SH-SY5Y (cell line): ENCODE results near the gene ABCA12.

Experiments
- GATA2 ChIP-seq: IDR thresholded peaks from 2 replicates; pipeline ENCODE4 v1.6.1; 2011; ENCODE audit warnings: mild to moderate bottlenecking, low read depth, low read length
- GATA3 ChIP-seq: IDR thresholded peaks from 2 replicates; pipeline ENCODE4 v1.6.1; 2011; ENCODE audit warnings: low read depth, mild to moderate bottlenecking, low read length, moderate library complexity

- TF ChIP-seq GATA2 (no peak), GATA3 (no peak)
Observed at GRCh38 chr2:215031321-215031720, 107.1 kb downstream of the ABCA12 start.
